ENCODE data around the gene HYKK.

GRCh38 chr15:78538358-78538757 is 31.0 kb downstream of the HYKK start:
- TF ChIP-seq POLR2AphosphoS5 (IDR thresholded peaks at IDR 0.05) (no peak), CTCF (IDR thresholded peaks at IDR 0.05) (no peak)

All from prostate gland (tissue), 2 donors.